ENCODE measurements around the gene ODF4. TPM values are rescaled to one million over a fixed set of nuclear protein-coding genes. Genes with fewer than 3 reads are reported as not detected.

ODF4 gene
- total and polyA plus RNA-seq, 2 of the 13 experiments (the other 11 are each of a cell fraction or from before 2014, with no cell fraction given): not detected

GRCh38 chr17:8383143-8383822 is 43.6 kb downstream of the ODF4 start, which contains the start of gene RPL26 (continued):
- TF ChIP-seq ZBTB25 (CRISPR knock-in tag; IDR thresholded peaks at IDR 0.05) (0 out of 2 replicates have a peak, but pooled peaks have one; percentile 32), USF2 (IDR thresholded peaks at IDR 0.05; ENCODE audit: low read depth, low read length) (no peak), USF2 (CRISPR knock-in tag; IDR thresholded peaks at IDR 0.05; ENCODE audit: borderline replicate concordance) (no peak), ZNF737 (CRISPR knock-in tag; IDR thresholded peaks at IDR 0.05; ENCODE audit: borderline replicate concordance) (no peak), ZNF432 (CRISPR knock-in tag; IDR thresholded peaks at IDR 0.05; ENCODE audit: borderline replicate concordance) (no peak), ZSCAN21 (CRISPR knock-in tag; IDR thresholded peaks at IDR 0.05; ENCODE audit: borderline replicate concordance) (no peak; the same call in 1 of the 2 replicates), TERF1 (CRISPR knock-in tag; IDR thresholded peaks at IDR 0.05) (no peak), SIX4 (CRISPR knock-in tag; IDR thresholded peaks at IDR 0.05) (no peak; the same call in 1 of the 2 replicates), AFF4 (CRISPR knock-in tag; IDR thresholded peaks at IDR 0.05) (no peak; the same call in 1 of the 2 replicates), CCDC6 (CRISPR knock-in tag; IDR thresholded peaks at IDR 0.05) (0 out of 2 replicates have a peak, but pooled peaks have one; percentile 22), ZNF274 (CRISPR knock-in tag; IDR thresholded peaks at IDR 0.05) (no peak), KDM5B (CRISPR knock-in tag; IDR thresholded peaks at IDR 0.05; ENCODE audit: borderline replicate concordance) (peak; percentile 52; the same call in 1 of the 2 replicates), TBP (CRISPR knock-in tag; IDR thresholded peaks at IDR 0.05) (no peak), ZGPAT (CRISPR knock-in tag; IDR thresholded peaks at IDR 0.05) (peak; percentile 87), ZHX1 (CRISPR knock-in tag; IDR thresholded peaks at IDR 0.05; ENCODE audit: low read depth) (0 out of 2 replicates have a peak, but pooled peaks have one; percentile 54)
